Prostate gland (tissue), 2 donors: ENCODE results near the gene KCNAB1.

ENCODE experiments used
- POLR2AphosphoS5 ChIP-seq: sonication (generic); formaldehyde crosslinking; IDR thresholded peaks from one replicate; pipeline ENCODE4 v1.6.1; 2017; ENCODE audit warnings: antibody characterized with exemption
- TF ChIP-seq, protein P1 (sequence below), 4 experiments: fragments of 200-600 bp in 2 of 4; fragments of 450-650 bp in 2 of 4; sonication (generic) in 2 of 4; IDR thresholded peaks; 1 replicate in 3 of 4; 2 replicates in 1 of 4; pipeline ENCODE4 v1.5.1; 2016 to 2019; ENCODE audit warnings: antibody characterized with exemption in 4 of 4, mild to moderate bottlenecking in 2 of 4, moderate library complexity in 2 of 4

DNA sequence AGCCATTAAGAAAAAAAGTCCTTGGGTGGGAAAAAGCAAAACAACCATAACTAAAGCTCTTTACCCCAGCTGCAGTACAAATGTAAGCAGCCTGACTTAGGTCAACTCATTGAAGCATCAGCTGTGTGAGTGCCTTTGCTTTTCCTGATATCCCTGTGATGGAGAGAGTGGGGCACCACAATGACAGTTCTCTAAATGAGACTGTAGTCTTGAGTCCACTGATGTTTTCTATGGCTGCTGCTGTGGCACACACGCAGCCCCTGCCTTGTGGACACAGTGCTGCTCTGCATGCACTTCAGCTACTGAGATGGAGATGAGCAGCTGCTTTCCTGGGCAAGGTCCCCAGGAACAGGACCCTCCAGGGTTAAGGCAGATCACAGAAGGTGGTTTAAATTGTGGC lies 173.2 kb downstream of the KCNAB1 start:
- TF ChIP-seq, protein P1, sequence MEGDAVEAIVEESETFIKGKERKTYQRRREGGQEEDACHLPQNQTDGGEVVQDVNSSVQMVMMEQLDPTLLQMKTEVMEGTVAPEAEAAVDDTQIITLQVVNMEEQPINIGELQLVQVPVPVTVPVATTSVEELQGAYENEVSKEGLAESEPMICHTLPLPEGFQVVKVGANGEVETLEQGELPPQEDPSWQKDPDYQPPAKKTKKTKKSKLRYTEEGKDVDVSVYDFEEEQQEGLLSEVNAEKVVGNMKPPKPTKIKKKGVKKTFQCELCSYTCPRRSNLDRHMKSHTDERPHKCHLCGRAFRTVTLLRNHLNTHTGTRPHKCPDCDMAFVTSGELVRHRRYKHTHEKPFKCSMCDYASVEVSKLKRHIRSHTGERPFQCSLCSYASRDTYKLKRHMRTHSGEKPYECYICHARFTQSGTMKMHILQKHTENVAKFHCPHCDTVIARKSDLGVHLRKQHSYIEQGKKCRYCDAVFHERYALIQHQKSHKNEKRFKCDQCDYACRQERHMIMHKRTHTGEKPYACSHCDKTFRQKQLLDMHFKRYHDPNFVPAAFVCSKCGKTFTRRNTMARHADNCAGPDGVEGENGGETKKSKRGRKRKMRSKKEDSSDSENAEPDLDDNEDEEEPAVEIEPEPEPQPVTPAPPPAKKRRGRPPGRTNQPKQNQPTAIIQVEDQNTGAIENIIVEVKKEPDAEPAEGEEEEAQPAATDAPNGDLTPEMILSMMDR (IDR thresholded peaks at IDR 0.05): no peak
- no peak for TF ChIP-seq POLR2AphosphoS5
